ENCODE results near the gene APBB3.
A peak's percentile ranks its signal among the peaks of the same experiment; 100 is the strongest.

Gene APBB3

DNA sequence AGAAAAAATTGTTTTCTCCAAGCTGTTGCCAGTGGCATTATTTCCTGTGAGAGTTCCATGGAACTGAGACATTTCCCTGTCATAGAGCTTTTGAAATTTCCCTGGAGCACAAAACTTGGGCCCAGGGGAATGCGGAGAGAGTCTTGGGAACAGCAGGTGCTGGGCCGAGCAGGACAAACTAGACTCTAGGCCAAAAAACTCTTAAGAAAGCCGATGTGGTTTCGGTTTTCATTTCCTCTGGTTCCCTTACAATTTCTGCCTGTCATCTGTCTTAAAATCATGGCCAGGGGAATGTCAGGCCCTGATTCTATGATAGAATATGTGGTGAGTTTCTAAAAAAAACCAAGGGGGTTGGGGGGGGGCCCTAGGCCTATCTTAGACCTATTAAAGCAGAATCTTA, 4.8 kb upstream of the APBB3 start:
- no peak for DNase-seq (ENCODE audit: low read depth)
- no peak overlapping the region for H3K4me3 ChIP-seq (ENCODE audit: low read depth, low read length)
- no peak for TF ChIP-seq CTCF (IDR thresholded peaks at IDR 0.05; ENCODE audit: low read depth, low read length, missing control alignments)
- in situ Hi-C loops (cut with HindIII; ENCODE audit: low sequenced_read_pairs) = no loop called here

- in situ Hi-C loops (cut with HindIII; ENCODE audit: low sequenced_read_pairs) = no loop called here
- H3K4me3 ChIP-seq (ENCODE audit: low read depth, low read length) = no peak overlapping the region
- no peak for DNase-seq (ENCODE audit: low read depth)
- no peak for TF ChIP-seq CTCF (IDR thresholded peaks at IDR 0.05; ENCODE audit: low read depth, low read length, missing control alignments)
Observed at GRCh38 chr5:140568443-140569063, 4.2 kb upstream of the APBB3 start.

- in situ Hi-C loops (cut with HindIII; ENCODE audit: low sequenced_read_pairs) = no loop called here
- H3K4me3 ChIP-seq (ENCODE audit: low read depth, low read length) = no peak overlapping the region
- no peak for DNase-seq (ENCODE audit: low read depth)
- TF ChIP-seq CTCF (IDR thresholded peaks at IDR 0.05; ENCODE audit: low read depth, low read length, missing control alignments) = no peak
Observed at GRCh38 chr5:140567871-140568270, 3.5 kb upstream of the APBB3 start.

DNA sequence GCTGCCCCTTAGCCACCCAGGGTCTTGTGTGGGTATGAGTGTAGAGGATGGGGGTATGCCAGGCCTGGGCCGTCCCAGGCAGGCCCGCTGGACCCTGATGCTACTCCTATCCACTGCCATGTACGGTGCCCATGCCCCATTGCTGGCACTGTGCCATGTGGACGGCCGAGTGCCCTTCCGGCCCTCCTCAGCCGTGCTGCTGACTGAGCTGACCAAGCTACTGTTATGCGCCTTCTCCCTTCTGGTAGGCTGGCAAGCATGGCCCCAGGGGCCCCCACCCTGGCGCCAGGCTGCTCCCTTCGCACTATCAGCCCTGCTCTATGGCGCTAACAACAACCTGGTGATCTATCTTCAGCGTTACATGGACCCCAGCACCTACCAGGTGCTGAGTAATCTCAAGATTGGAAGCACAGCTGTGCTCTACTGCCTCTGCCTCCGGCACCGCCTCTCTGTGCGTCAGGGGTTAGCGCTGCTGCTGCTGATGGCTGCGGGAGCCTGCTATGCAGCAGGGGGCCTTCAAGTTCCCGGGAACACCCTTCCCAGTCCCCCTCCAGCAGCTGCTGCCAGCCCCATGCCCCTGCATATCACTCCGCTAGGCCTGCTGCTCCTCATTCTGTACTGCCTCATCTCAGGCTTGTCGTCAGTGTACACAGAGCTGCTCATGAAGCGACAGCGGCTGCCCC, 2.9 kb upstream of the APBB3 start:
- in situ Hi-C loops (cut with HindIII; ENCODE audit: low sequenced_read_pairs) = no loop called here
- no peak for TF ChIP-seq CTCF (IDR thresholded peaks at IDR 0.05; ENCODE audit: low read depth, low read length, missing control alignments)
- DNase-seq (ENCODE audit: low read depth) = no peak
- H3K4me3 ChIP-seq (ENCODE audit: low read depth, low read length) = no peak overlapping the region

- in situ Hi-C loops (cut with HindIII; ENCODE audit: low sequenced_read_pairs) = no loop called here
- no peak overlapping the region for H3K4me3 ChIP-seq (ENCODE audit: low read depth, low read length)
- no peak for DNase-seq (ENCODE audit: low read depth)
- TF ChIP-seq CTCF (IDR thresholded peaks at IDR 0.05; ENCODE audit: low read depth, low read length, missing control alignments) = no peak
Observed at GRCh38 chr5:140566665-140567064, 2.3 kb upstream of the APBB3 start.

- in situ Hi-C loops (cut with HindIII; ENCODE audit: low sequenced_read_pairs) = no loop called here
Observed at GRCh38 chr5:140565780-140566095, 1.3 kb upstream of the APBB3 start.

More at GRCh38 chr5:140565780-140566095, 1.3 kb upstream of the APBB3 start:
- H3K4me3 ChIP-seq (ENCODE audit: low read depth, low read length) = peak overlapping the region; percentile 69
- TF ChIP-seq CTCF (IDR thresholded peaks at IDR 0.05; ENCODE audit: low read depth, low read length, missing control alignments) = no peak
- DNase-seq (ENCODE audit: low read depth) = no peak
